ENCODE data around the gene LSMEM2.

LSMEM2 gene

GRCh38 chr3:50295553-50296431 is 16.9 kb downstream of the LSMEM2 start:
- no peak for TF ChIP-seq CTCF (IDR thresholded peaks at IDR 0.05; ENCODE audit: low read depth, low read length, missing control alignments)
- H3K4me3 ChIP-seq (ENCODE audit: low read depth, low read length), result no peak overlapping the region
- no peak for DNase-seq (ENCODE audit: low read depth)

GRCh38 chr3:50296721-50297383 is 18.0 kb downstream of the LSMEM2 start:
- DNase-seq (ENCODE audit: low read depth), result no peak
- no peak for TF ChIP-seq CTCF (IDR thresholded peaks at IDR 0.05; ENCODE audit: low read depth, low read length, missing control alignments)
- no peak overlapping the region for H3K4me3 ChIP-seq (ENCODE audit: low read depth, low read length)

- no peak overlapping the region for H3K4me3 ChIP-seq (ENCODE audit: low read depth, low read length)
- no peak for DNase-seq (ENCODE audit: low read depth)
- no peak for TF ChIP-seq CTCF (IDR thresholded peaks at IDR 0.05; ENCODE audit: low read depth, low read length, missing control alignments)
These were observed 18.5 kb downstream of the LSMEM2 start for GRCh38 chr3:50297384-50297775.

- TF ChIP-seq CTCF (IDR thresholded peaks at IDR 0.05; ENCODE audit: low read depth, low read length, missing control alignments), result no peak
- no peak for DNase-seq (ENCODE audit: low read depth)
- peak overlapping the region; percentile 75 for H3K4me3 ChIP-seq (ENCODE audit: low read depth, low read length)
These were observed 19.2 kb downstream of the LSMEM2 start for GRCh38 chr3:50297896-50298725.

- peak within 1 kb of the TSS; percentile 75 for H3K4me3 ChIP-seq (ENCODE audit: low read depth, low read length)
- peak; percentile 55 for TF ChIP-seq CTCF (IDR thresholded peaks at IDR 0.05; ENCODE audit: low read depth, low read length, missing control alignments)
- peak; percentile 96 for DNase-seq (ENCODE audit: low read depth)
These were observed 20.1 kb downstream of the LSMEM2 start, which contains the start of the genes HYAL3 and NAA80 for GRCh38 chr3:50298836-50299637. TSS of gene HYAL3 (minus strand) at chr3:50299405. CDS start at chr3:50295602, 3,803 bp downstream. TSS of gene NAA80 (minus strand) at chr3:50299405. CDS start at chr3:50297463, 1,942 bp downstream.

- H3K4me3 ChIP-seq (ENCODE audit: low read depth, low read length), result peak overlapping the region; percentile 62
- TF ChIP-seq CTCF (IDR thresholded peaks at IDR 0.05; ENCODE audit: low read depth, low read length, missing control alignments), result no peak
- no peak for DNase-seq (ENCODE audit: low read depth)
These were observed 20.7 kb downstream of the LSMEM2 start for GRCh38 chr3:50299638-50299928.
